SU-DHL-6 (cell line): ENCODE data around the gene EFCAB9.

Experiments used
- EZH2phosphoT487 ChIP-seq: fragments of 200-600 bp; sonication (generic), shearing (Covaris generic); conservative IDR thresholded peaks from 2 replicates; pipeline ENCODE4 v1.6.1; 2018; ENCODE audit warnings: mild to moderate bottlenecking, antibody characterized with exemption, low read length, moderate library complexity, mixed read lengths
- TF ChIP-seq, protein P1 (sequence below): fragments of 200-600 bp; sonication (generic); IDR thresholded peaks from one replicate; pipeline ENCODE4 v1.5.1; 2017; ENCODE audit warnings: antibody characterized with exemption, mild to moderate bottlenecking, low read length, moderate library complexity; ENCODE audit not compliant: insufficient read depth, poor library complexity, severe bottlenecking

DNA sequence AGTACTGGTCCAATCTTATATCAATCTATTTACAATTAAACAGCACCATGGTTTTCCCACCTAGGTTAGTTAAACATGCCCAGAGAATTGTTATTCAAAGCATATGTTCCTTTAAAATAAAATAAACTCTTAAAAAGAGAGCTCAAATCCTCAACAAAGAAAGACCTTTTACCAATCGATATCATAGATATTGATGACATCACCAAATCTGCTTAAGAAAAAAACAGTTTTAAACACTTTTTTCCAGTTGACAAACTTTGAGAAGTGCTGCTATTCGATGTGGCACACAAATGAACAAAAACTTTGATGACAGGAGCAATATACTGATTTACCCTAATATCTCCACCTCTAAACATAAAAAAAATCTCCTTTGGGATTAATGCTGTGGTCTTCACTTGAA, 15.7 kb downstream of the EFCAB9 start:
- TF ChIP-seq, protein P1, sequence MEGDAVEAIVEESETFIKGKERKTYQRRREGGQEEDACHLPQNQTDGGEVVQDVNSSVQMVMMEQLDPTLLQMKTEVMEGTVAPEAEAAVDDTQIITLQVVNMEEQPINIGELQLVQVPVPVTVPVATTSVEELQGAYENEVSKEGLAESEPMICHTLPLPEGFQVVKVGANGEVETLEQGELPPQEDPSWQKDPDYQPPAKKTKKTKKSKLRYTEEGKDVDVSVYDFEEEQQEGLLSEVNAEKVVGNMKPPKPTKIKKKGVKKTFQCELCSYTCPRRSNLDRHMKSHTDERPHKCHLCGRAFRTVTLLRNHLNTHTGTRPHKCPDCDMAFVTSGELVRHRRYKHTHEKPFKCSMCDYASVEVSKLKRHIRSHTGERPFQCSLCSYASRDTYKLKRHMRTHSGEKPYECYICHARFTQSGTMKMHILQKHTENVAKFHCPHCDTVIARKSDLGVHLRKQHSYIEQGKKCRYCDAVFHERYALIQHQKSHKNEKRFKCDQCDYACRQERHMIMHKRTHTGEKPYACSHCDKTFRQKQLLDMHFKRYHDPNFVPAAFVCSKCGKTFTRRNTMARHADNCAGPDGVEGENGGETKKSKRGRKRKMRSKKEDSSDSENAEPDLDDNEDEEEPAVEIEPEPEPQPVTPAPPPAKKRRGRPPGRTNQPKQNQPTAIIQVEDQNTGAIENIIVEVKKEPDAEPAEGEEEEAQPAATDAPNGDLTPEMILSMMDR: no peak
- no peak for TF ChIP-seq EZH2phosphoT487
